Neural cell (in vitro differentiated cells): ENCODE measurements around the gene MINDY4.

Source experiments
- EP300 ChIP-seq: fragments of 450-650 bp; conservative IDR thresholded peaks from 2 replicates; pipeline ENCODE4 v1.6.1; 2014; ENCODE audit warnings: antibody characterized with exemption, mild to moderate bottlenecking, moderate library complexity; ENCODE audit not compliant: poor library complexity, severe bottlenecking
- EZH2 ChIP-seq: fragments of 200-600, 300-800 bp; shearing (Covaris generic), sonication (generic); IDR thresholded peaks from 2 replicates; pipeline ENCODE4 v1.6.1; 2014; ENCODE audit warnings: antibody characterized with exemption, low read length, borderline replicate concordance, mild to moderate bottlenecking; ENCODE audit not compliant: insufficient read depth, poor library complexity, severe bottlenecking
- MXI1 ChIP-seq: fragments of 450-650 bp; conservative IDR thresholded peaks from 2 replicates; pipeline ENCODE4 v1.6.1; 2014; ENCODE audit warnings: antibody characterized with exemption, mild to moderate bottlenecking; ENCODE audit not compliant: poor library complexity, severe bottlenecking
- POLR2AphosphoS5 ChIP-seq: IDR thresholded peaks from 2 replicates; pipeline ENCODE4 v1.6.1; 2012
- RAD21 ChIP-seq: fragments of 450-650 bp; conservative IDR thresholded peaks from 2 replicates; pipeline ENCODE4 v1.6.1; 2014; ENCODE audit warnings: antibody characterized with exemption, mild to moderate bottlenecking, moderate library complexity
- SMC3 ChIP-seq: fragments of 450-650 bp; conservative IDR thresholded peaks from 2 replicates; pipeline ENCODE4 v1.6.1; 2014; ENCODE audit warnings: antibody characterized with exemption, mild to moderate bottlenecking, moderate library complexity; ENCODE audit not compliant: poor library complexity
- TAF1 ChIP-seq: IDR thresholded peaks from 2 replicates; pipeline ENCODE4 v1.6.1; 2012; ENCODE audit warnings: low read depth
- TF ChIP-seq, protein P1 (sequence below): fragments of 450-650 bp; IDR thresholded peaks from 2 replicates; pipeline ENCODE4 v1.5.1; 2014; ENCODE audit warnings: antibody characterized with exemption, mild to moderate bottlenecking, moderate library complexity; ENCODE audit not compliant: poor library complexity, severe bottlenecking
- TF ChIP-seq, protein P2 (sequence below): IDR thresholded peaks from 2 replicates; pipeline ENCODE4 v1.6.1; 2012; ENCODE audit warnings: borderline replicate concordance

DNA sequence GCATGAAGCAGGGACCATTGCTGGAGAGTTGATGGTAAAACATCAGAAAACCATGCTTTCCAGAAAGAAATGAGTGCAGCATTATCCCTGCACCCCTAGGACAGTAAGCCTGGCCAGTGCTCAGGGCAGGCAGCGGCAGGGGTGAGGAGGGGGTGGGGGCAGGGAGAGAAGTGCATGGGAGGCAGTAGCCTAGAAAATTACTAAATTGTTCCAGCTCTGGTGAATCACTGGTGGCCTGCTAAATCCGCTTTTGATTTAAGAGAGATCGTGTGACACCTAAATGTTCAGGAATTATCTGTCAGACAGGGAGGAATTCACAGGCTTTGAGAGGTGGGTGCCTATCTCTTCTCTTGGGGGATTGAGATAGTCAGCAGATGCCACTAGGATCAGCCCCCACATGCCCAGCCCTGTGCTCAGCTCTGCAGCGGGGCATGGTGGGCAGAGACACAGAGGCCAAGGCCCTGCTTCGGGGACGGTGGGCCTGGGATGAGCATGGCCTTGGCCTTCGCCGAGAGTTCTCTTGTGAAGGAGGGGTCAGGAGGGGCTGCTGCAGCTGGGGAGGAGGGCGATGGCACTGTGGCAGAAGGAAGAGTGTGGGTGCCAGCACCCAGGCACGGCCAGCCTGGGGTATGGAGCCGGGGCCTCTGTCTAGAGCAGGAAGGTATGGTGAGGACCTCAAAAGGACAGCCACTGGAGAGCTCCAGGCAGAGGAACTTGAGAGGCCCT lies 135.5 kb downstream of the MINDY4 start:
- TF ChIP-seq, protein P1, sequence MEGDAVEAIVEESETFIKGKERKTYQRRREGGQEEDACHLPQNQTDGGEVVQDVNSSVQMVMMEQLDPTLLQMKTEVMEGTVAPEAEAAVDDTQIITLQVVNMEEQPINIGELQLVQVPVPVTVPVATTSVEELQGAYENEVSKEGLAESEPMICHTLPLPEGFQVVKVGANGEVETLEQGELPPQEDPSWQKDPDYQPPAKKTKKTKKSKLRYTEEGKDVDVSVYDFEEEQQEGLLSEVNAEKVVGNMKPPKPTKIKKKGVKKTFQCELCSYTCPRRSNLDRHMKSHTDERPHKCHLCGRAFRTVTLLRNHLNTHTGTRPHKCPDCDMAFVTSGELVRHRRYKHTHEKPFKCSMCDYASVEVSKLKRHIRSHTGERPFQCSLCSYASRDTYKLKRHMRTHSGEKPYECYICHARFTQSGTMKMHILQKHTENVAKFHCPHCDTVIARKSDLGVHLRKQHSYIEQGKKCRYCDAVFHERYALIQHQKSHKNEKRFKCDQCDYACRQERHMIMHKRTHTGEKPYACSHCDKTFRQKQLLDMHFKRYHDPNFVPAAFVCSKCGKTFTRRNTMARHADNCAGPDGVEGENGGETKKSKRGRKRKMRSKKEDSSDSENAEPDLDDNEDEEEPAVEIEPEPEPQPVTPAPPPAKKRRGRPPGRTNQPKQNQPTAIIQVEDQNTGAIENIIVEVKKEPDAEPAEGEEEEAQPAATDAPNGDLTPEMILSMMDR: no peak
- TF ChIP-seq, protein P2, sequence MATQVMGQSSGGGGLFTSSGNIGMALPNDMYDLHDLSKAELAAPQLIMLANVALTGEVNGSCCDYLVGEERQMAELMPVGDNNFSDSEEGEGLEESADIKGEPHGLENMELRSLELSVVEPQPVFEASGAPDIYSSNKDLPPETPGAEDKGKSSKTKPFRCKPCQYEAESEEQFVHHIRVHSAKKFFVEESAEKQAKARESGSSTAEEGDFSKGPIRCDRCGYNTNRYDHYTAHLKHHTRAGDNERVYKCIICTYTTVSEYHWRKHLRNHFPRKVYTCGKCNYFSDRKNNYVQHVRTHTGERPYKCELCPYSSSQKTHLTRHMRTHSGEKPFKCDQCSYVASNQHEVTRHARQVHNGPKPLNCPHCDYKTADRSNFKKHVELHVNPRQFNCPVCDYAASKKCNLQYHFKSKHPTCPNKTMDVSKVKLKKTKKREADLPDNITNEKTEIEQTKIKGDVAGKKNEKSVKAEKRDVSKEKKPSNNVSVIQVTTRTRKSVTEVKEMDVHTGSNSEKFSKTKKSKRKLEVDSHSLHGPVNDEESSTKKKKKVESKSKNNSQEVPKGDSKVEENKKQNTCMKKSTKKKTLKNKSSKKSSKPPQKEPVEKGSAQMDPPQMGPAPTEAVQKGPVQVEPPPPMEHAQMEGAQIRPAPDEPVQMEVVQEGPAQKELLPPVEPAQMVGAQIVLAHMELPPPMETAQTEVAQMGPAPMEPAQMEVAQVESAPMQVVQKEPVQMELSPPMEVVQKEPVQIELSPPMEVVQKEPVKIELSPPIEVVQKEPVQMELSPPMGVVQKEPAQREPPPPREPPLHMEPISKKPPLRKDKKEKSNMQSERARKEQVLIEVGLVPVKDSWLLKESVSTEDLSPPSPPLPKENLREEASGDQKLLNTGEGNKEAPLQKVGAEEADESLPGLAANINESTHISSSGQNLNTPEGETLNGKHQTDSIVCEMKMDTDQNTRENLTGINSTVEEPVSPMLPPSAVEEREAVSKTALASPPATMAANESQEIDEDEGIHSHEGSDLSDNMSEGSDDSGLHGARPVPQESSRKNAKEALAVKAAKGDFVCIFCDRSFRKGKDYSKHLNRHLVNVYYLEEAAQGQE: no peak
- no peak for TF ChIP-seq POLR2AphosphoS5
- TF ChIP-seq SMC3: no peak
- no peak for TF ChIP-seq EP300
- no peak for TF ChIP-seq RAD21
- no peak for TF ChIP-seq MXI1
- no peak for TF ChIP-seq EZH2
- no peak for TF ChIP-seq TAF1
